Measurements from ENCODE around the gene SLFN11.
"Not testable (repeated sequence)": the region's sequence is repeated elsewhere in the genome, so short reads cannot be mapped to it uniquely, and the experiment has no call there.

The SLFN11 gene

GRCh38 chr17:35404360-35404759, 30.9 kb upstream of the SLFN11 start:
- DNase-seq (ENCODE audit: low spot score): no peak
- TF ChIP-seq CTCF (conservative IDR thresholded peaks at IDR 0.05; ENCODE audit: low read depth): no peak
- ChIA-PET POLR2A (ENCODE audit: low non-redundant PET) (no interaction called here), CTCF (no interaction called here)
- no peak overlapping the region for H3K27ac ChIP-seq

DNA sequence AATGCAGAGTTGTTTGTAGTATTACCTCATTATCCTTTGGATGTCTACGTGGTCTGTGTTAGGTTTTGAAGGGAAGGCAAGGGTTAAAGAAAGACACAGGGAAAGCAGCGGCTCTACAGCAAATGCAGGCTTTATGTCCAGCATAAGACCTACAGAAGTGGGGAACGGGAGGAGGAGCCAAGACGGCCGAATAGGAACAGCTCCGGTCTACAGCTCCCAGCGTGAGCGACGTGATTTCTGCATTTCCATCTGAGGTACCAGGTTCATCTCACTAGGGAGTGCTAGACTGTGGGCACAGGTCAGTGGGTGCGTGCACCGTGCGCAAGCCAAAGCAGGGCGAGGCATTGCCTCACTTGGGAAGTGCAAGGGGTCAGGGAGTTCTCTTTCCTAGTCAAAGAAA, 20.4 kb upstream of the SLFN11 start:
- DNase-seq (ENCODE audit: low spot score); POLR2A ChIA-PET (ENCODE audit: low non-redundant PET); CTCF ChIA-PET; H3K27ac ChIP-seq: not testable (repeated sequence)

- CTCF ChIA-PET: no interaction called here
- POLR2A ChIA-PET (ENCODE audit: low non-redundant PET): no interaction called here
Measured at GRCh38 chr17:35390663-35391062, 17.2 kb upstream of the SLFN11 start.

DNA sequence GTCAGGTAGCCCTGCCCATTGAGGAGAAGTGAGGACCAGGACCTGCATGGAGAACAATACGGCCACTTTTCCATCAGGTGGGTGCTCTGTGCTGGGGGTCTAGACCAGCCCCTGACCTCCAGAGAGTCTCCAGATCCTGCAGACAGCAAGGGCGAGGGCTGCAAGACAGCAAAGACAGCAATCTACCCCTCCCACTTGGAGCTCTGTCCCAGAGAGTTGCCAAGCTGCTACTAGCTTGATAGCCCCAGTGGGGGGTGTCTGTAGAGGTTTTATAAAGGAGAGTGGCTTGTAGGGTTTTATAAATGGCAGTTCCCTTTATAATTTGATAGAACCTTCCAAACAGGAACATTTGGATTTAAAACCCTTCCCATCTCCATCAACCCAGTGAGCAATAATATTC, 16.7 kb upstream of the SLFN11 start:
- H3K27ac ChIP-seq: no peak overlapping the region
- POLR2A ChIA-PET (ENCODE audit: low non-redundant PET): no interaction called here
- no peak for DNase-seq (ENCODE audit: low spot score)
- no peak for TF ChIP-seq CTCF (conservative IDR thresholded peaks at IDR 0.05; ENCODE audit: low read depth)
- CTCF ChIA-PET: no interaction called here

More at GRCh38 chr17:35390663-35391062, 17.2 kb upstream of the SLFN11 start:
- no peak for DNase-seq (ENCODE audit: low spot score)
- H3K27ac ChIP-seq: no peak overlapping the region
- TF ChIP-seq CTCF (conservative IDR thresholded peaks at IDR 0.05; ENCODE audit: low read depth): no peak

- POLR2A ChIA-PET (ENCODE audit: low non-redundant PET): no interaction called here
- no peak for TF ChIP-seq CTCF (conservative IDR thresholded peaks at IDR 0.05; ENCODE audit: low read depth)
- CTCF ChIA-PET: no interaction called here
- H3K27ac ChIP-seq: no peak overlapping the region
- DNase-seq (ENCODE audit: low spot score): no peak
Measured at GRCh38 chr17:35387496-35387895, 14.1 kb upstream of the SLFN11 start.

- no peak for DNase-seq (ENCODE audit: low spot score)
- no peak overlapping the region for H3K27ac ChIP-seq
- POLR2A ChIA-PET (ENCODE audit: low non-redundant PET): no interaction called here
- no peak for TF ChIP-seq CTCF (conservative IDR thresholded peaks at IDR 0.05; ENCODE audit: low read depth)
- CTCF ChIA-PET: no interaction called here
Measured at GRCh38 chr17:35377706-35378105, 4.3 kb upstream of the SLFN11 start.

DNA sequence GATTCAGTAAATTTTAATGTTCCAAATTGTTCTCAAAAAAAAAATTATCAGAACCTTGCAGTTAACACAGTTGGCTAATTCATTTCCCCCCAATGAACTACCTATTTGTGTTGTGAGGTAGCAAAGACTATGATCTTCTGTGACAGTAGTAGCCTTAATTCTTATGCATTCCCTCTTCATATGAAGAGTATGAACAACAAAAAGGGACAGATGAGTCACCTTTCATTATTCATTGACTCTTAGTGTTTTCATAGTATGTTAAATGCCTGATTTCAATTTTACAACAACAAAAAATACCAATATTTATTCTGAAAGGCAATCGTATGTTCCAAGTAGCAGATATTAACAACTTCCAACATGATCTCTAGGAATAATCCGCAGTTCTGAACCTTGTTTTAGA, 3.6 kb upstream of the SLFN11 start:
- no peak for DNase-seq (ENCODE audit: low spot score)
- no peak for TF ChIP-seq CTCF (conservative IDR thresholded peaks at IDR 0.05; ENCODE audit: low read depth)
- ChIA-PET CTCF (no interaction called here), POLR2A (ENCODE audit: low non-redundant PET) (no interaction called here)
- no peak overlapping the region for H3K27ac ChIP-seq

Data from RWPE1 (cell line).